OCI-M2 (cell line): ENCODE measurements around the gene TMEM97.

Source experiments
- DNase-seq: peaks from one replicate; lab custom pipeline; 2025; ENCODE audit not compliant: unreplicated experiment; lab: John Stamatoyannopoulos, UW

The TMEM97 gene

DNA sequence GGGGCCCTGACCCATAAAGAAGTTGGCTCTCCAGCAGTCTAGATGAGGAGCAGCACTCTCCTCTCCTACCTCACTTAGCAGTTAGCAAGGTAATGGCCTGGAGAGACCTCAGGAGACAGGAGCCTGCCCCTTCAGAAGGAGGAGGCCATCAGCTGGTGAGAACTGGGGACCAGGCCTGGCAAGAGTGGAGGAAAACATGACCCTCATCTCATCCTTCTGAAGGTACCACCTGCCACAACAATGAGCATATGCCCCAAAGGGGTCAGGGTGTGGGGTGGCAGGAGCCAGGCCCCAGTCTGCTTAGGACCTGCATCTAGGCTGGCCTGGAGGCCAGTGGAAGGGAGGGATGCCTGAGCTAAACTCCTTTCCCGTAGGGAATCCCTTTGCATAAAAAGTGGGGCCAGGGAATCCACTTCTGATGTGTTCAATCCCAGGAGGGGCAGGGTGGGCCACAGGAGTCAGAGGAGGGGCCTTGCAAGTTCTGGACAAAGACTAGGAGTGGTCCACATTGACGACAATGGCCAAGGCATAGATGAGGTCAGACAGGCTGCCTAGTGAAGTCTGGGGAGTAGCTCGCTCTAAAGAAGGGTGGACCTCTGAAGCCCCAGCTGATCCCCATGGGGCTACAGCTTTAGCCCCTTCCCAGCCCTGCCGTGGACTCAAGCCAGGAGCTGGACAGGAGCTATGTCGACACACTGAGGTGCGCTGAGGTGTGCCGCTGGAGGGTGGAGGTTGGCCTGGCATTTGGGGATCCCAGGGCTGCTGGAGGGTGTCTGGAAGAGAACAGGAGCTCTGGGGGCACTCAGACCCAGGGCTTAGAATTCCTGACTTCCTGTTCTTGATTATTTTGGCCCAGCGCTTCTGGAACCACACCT is 45.0 kb downstream of the TMEM97 start:
- no peak for DNase-seq

DNA sequence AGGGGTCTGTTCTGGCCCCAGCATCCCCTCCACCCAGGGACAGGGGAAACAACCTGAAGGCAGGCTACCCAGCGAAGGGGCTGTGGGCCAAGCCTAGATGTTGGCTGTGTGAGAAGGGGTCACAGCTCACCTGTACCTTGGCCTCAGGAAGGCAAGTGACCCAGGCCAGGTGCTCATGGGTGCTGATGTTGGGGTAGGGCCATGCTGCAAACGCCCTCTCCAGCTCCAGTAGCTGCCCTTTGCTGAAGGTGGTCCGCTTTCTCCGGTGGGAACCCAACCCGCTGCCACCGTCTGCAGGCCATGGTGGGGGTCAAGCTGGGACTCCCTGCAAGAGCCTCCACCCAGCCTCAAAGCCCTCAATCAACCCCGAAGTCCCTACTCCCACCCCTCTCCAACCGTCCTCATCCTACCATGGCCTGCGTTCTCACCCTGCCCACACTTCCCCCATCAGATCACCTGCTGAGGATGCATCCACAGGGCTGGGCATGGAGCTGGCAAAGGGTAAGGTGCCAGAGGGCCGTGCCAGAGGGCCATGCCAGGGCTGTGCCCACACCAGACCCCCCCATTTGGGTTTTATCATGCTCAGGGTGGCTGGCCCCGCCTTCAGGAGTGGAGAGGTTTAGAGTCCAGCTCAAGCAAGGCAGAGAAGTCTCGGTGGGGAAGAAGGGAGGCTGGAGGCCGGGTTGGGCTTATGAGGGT is 45.8 kb downstream of the TMEM97 start, which contains the start of gene SEBOX:
Gene SEBOX, minus strand, starts transcription at position 535 of the 699 bp plus-strand sequence. Its CDS starts 48 bp downstream, at position 487.
- no peak for DNase-seq

DNA sequence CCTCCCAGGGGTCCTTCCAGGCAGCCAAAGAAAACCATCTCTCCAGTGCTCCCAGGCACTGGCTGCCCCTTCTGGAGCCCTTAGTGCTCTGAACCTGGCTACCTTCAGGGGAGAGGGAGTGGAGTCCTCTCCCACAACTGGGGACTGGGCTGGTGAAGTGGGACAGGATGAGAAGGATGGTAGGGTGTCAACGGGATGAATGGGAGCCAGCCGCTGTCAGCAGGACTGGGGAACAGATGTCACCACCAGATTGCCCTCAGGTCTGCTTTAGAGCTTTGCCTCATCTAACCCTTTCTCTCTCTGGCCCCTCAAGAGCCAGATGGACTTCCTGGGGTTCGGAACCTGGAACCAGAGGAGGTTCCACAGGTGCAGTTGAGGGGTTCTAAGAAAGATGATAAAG is 46.5 kb downstream of the TMEM97 start:
- DNase-seq, result no peak

GRCh38 chr17:28366605-28367004 is 47.6 kb downstream of the TMEM97 start:
- no peak for DNase-seq

- DNase-seq, result no peak
These were observed 48.8 kb downstream of the TMEM97 start for GRCh38 chr17:28367641-28368305.

- no peak for DNase-seq
These were observed 49.4 kb downstream of the TMEM97 start for GRCh38 chr17:28368306-28368831.

GRCh38 chr17:28368915-28369683 is 50.1 kb downstream of the TMEM97 start:
- no peak for DNase-seq

- DNase-seq, result no peak
These were observed 50.7 kb downstream of the TMEM97 start for GRCh38 chr17:28369684-28370034.

DNA sequence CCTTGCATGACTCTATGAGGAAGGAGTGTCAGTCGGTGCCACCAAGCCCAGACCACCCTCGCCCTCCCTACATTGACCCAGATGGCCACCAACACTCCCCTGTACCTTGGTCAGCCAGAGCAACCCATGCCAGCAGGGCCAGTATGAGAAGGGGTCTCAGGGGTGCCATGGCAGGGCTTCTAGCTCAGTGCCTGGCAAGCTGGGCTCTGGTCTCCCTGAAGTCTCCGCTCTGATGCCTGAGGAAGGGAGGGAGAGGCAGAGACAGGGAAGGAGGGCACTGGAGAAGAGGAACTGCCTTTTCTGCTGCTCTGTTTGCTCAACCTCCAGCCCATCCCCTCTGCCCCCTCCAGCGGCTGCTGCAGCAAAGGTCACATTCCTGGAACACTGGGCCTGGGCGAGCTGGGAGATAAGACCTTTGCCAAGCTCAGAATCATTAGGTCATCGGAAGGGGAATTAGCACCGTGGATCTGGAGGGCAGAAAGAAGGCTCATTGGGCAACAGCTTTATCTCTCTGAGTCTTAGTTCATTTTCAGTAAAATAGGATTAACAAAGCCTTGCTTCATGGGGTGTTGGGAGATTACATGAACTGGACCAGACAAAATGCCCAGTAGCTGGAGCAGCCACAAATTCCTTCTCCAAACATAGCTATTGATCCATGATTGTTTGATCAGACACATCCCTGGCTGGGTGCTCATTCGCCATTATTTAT is 51.2 kb downstream of the TMEM97 start, which contains the start of gene VTN:
Gene VTN, minus strand, starts transcription at position 273 of the 709 bp plus-strand sequence. Its CDS starts 104 bp downstream, at position 169.
- DNase-seq, result no peak

- DNase-seq, result no peak
These were observed 51.7 kb downstream of the TMEM97 start for GRCh38 chr17:28370744-28371103.

DNA sequence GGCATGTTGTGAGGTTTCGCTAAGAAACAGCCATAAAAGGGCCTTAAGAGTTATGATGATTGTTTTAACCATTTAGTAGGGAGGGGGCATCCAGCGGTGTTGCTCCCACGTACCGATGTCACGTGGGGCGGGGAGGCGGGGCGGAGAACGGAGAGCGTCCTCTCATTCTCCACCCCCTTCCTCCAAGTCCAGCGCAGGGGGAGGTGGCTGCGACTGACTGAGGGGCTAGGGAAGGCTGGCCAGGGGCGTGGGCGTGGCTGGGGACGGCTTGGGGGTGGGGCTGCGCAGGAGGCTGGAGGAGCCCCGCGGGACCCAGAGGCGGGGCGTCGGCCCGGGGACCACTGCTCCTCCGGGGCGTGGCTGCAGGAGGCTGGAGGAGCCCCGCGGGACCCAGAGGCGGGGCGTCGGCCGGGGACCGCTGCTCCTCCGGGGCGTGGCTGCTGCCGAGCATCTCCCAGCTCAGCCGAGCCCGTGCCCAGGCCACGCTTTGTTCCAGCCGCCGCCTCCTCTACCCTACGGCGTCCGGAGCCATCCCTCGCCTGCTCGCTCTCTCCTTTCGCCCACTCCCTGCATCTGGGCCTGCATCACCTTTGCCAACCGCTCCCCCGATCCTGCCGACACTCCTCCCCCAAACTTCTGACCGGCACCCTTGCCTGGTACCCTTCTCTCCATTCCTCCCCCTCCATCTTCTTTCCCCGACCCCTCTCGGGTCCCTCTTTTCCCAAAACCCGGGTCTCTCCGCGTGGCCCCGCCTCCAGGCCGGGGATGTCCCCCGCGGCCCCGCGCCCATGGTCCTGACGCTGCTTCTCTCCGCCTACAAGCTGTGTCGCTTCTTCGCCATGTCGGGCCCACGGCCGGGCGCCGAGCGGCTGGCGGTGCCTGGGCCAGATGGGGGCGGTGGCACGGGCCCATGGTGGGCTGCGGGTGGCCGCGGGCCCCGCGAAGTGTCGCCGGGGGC is 52.5 kb downstream of the TMEM97 start, which contains the start of gene SARM1:
Gene SARM1, plus strand, starts transcription at position 450 of the 958 bp plus-strand sequence. Its CDS starts 339 bp downstream, at position 789.
- DNase-seq, result no peak

- DNase-seq, result no peak
These were observed 53.4 kb downstream of the TMEM97 start for GRCh38 chr17:28372203-28372944.

- no peak for DNase-seq
These were observed 53.9 kb downstream of the TMEM97 start for GRCh38 chr17:28372945-28373274.
